GM18868 (cell line): Measurements from ENCODE around the gene PRRT1.
"Not testable (repeated sequence)": the region's sequence is repeated elsewhere in the genome, so short reads cannot be mapped to it uniquely, and the experiment has no call there.

Experiments
- ATAC-seq: cut with Tn5 transposase; IDR thresholded peaks from one replicate; pipeline ENCODE4 v1.9.1; 2021; ENCODE audit warnings: mild to moderate bottlenecking, moderate library complexity; ENCODE audit not compliant: unreplicated experiment

PRRT1 gene

GRCh38 chr6:32105433-32105832, 46.3 kb downstream of the PRRT1 start:
- ATAC-seq = no peak

GRCh38 chr6:32102255-32102654, 49.5 kb downstream of the PRRT1 start:
- no peak for ATAC-seq

GRCh38 chr6:32100251-32100650, 51.5 kb downstream of the PRRT1 start:
- ATAC-seq = not testable (repeated sequence)
